ENCODE results near the gene HES5. TPM values are rescaled to one million over a fixed set of nuclear protein-coding genes. Genes with fewer than 3 reads are reported as not detected.
A peak's percentile ranks its signal among the peaks of the same experiment; 100 is the strongest.

Gene HES5
- polyA plus RNA-seq, 2 of the 4 experiments (the other 2 are of a cell fraction): not detected

DNA sequence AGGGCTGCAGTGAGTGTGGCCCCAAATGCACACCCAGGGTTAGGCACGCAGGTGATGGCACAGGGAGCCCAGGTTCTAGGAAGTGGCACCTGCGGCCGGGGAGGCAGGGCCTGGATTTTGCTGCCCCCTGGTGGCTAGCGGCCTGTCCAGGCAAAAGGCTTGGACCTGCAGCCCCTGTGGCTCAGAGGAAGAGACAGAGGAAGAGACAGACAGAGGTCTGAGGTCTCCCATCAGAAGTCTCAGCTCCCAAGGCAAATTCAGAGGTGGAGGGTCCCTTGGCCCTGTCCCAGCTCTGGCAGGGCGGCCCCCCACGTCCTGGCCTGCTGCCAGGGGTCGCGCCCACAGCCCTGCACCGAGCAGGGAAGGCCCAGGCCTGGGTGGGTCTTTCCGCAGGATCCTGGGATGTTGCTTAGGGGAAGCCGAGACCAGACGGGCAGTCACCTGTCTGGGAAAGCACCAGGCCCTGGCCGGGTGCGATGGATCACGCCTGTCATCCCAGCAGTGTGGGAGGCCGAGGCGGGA, 18.1 kb upstream of the HES5 start:
- peak; percentile 92 to 93 for TF ChIP-seq RAD21 (conservative IDR thresholded peaks at IDR 0.05 in 1 of 2, IDR thresholded peaks at IDR 0.05 in 1 of 2)
- TF ChIP-seq, protein P1, sequence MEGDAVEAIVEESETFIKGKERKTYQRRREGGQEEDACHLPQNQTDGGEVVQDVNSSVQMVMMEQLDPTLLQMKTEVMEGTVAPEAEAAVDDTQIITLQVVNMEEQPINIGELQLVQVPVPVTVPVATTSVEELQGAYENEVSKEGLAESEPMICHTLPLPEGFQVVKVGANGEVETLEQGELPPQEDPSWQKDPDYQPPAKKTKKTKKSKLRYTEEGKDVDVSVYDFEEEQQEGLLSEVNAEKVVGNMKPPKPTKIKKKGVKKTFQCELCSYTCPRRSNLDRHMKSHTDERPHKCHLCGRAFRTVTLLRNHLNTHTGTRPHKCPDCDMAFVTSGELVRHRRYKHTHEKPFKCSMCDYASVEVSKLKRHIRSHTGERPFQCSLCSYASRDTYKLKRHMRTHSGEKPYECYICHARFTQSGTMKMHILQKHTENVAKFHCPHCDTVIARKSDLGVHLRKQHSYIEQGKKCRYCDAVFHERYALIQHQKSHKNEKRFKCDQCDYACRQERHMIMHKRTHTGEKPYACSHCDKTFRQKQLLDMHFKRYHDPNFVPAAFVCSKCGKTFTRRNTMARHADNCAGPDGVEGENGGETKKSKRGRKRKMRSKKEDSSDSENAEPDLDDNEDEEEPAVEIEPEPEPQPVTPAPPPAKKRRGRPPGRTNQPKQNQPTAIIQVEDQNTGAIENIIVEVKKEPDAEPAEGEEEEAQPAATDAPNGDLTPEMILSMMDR (IDR thresholded peaks at IDR 0.05): peak; percentile 77
- no peak for TF ChIP-seq BHLHE40 (IDR thresholded peaks at IDR 0.05; ENCODE audit: low read depth, low read length)
- TF ChIP-seq SMC3 (IDR thresholded peaks at IDR 0.05): peak; percentile 94
- TF ChIP-seq, protein P2, sequence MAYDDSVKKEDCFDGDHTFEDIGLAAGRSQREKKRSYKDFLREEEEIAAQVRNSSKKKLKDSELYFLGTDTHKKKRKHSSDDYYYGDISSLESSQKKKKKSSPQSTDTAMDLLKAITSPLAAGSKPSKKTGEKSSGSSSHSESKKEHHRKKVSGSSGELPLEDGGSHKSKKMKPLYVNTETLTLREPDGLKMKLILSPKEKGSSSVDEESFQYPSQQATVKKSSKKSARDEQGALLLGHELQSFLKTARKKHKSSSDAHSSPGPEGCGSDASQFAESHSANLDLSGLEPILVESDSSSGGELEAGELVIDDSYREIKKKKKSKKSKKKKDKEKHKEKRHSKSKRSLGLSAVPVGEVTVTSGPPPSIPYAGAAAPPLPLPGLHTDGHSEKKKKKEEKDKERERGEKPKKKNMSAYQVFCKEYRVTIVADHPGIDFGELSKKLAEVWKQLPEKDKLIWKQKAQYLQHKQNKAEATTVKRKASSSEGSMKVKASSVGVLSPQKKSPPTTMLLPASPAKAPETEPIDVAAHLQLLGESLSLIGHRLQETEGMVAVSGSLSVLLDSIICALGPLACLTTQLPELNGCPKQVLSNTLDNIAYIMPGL (CRISPR knock-in tag; IDR thresholded peaks at IDR 0.05; ENCODE audit: borderline replicate concordance): no peak
- Histone ChIP-seq H3K4me1 (peaks cover 32% of the 10 kb centered on the region), H3K27ac (peak overlapping the region; percentile 89 to 91; a peak in 3 of 6 replicates), H3K4me3 (no peak overlapping the region), H3K4me2 (peak overlapping the region; percentile 98), H3K9me3 (no peaks in the 10 kb centered on the region)
- 30% methylated on average over 12 of the region's 17 CpGs for WGBS (ENCODE audit: missing lambda C conversion rate)
- DNase-seq (ENCODE audit: low read depth in 1 of 2, low spot score in 1 of 2): peak; percentile 59 to 78
- peak in 1 of 2 experiments; percentile 67; a peak in 3 of 6 replicates for ATAC-seq
- ChIA-PET POLR2A (interaction anchor here (1.3 kb wide), 1 partner anchor 38 kb away, joined by 6 read pairs; the partner anchor contains the start of gene PRXL2B), CTCF (interaction anchor here (0.7 to 5.3 kb wide), 24 partner anchors 10 to 905 kb away, joined by 3 to 63 read pairs (median 6); partner anchors contain the start of genes HES5, PANK4 and PEX10)
- FAIRE-seq: no peak

DNA sequence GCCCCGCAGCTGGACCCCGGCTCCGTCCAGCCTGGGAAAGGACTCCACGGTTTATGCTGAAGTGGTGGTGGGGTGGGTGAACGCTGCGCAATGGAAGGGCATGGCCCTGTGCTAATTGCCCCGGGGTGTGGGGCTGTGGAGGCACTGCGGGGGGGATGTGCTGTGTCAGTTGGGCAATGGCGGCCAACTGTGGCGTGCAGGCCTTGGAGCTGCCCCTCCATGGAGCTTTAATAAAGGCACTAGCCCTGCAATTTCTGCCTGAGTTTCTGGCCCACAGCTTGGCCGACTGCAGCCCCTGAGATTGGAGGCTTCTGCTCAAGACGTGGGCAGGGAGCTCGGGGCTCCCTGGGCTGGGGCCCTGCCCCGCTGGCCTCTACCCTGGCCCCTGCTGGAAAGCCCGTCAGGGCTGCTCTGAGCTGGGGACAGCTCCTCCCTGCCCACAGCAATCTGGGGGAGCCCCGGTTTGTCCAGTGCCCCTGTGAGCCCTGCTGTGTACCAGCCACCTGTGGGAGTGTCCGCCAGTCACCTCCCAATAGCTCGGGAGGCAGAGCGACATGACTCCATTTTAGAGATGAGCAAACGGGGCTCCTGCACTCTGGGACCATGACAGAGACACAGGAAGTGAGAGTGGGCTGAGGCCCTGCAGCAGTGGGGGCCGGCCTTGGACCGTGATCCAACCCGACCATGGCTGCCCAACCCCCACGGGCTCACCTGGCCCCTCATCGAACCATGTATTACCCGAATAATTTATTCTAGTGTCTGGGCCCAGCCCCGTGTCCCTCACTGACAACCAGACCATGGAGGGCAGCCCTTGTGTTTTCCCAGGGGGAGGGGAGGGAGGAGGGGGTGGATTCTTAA, 17.4 kb upstream of the HES5 start:
- FAIRE-seq (no peak), DNase-seq (ENCODE audit: low read depth in 1 of 2, low spot score in 1 of 2) (no peak), ATAC-seq (peak; percentile 10 to 17; a peak in 5 of 6 replicates)
- WGBS (ENCODE audit: missing lambda C conversion rate): 47% methylated on average over 6 of the region's 27 CpGs
- POLR2A ChIA-PET: interaction anchor here (0.9 to 1.3 kb wide), 3 partner anchors 21 to 134 kb away, joined by 3 to 6 read pairs (median 3); partner anchors contain the start of genes PANK4 and PRXL2B
- H3K9me3 ChIP-seq: no peaks in the 10 kb centered on the region
- CTCF ChIA-PET: interaction anchor here (0.6 to 5.3 kb wide), 36 partner anchors 8 to 906 kb away, joined by 3 to 63 read pairs (median 4); partner anchors contain the start of genes FAAP20, HES5, PANK4 and PEX10
- TF ChIP-seq, protein P2 (CRISPR knock-in tag; IDR thresholded peaks at IDR 0.05; ENCODE audit: borderline replicate concordance): no peak
- TF ChIP-seq ZC3H11A (IDR thresholded peaks at IDR 0.05): no peak
- TF ChIP-seq KDM5A (IDR thresholded peaks at IDR 0.05): no peak
- TF ChIP-seq HOXB5 (CRISPR knock-in tag; IDR thresholded peaks at IDR 0.05): no peak
- no peak for TF ChIP-seq GATA3 (IDR thresholded peaks at IDR 0.05; ENCODE audit: borderline replicate concordance)
- TF ChIP-seq EHF (CRISPR knock-in tag; IDR thresholded peaks at IDR 0.05): no peak
- TF ChIP-seq, protein P3, sequence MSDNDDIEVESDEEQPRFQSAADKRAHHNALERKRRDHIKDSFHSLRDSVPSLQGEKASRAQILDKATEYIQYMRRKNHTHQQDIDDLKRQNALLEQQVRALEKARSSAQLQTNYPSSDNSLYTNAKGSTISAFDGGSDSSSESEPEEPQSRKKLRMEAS (IDR thresholded peaks at IDR 0.05): no peak
- no peak for TF ChIP-seq EP300 (IDR thresholded peaks at IDR 0.05)
- TF ChIP-seq, protein P4, sequence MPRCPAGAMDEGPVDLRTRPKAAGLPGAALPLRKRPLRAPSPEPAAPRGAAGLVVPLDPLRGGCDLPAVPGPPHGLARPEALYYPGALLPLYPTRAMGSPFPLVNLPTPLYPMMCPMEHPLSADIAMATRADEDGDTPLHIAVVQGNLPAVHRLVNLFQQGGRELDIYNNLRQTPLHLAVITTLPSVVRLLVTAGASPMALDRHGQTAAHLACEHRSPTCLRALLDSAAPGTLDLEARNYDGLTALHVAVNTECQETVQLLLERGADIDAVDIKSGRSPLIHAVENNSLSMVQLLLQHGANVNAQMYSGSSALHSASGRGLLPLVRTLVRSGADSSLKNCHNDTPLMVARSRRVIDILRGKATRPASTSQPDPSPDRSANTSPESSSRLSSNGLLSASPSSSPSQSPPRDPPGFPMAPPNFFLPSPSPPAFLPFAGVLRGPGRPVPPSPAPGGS (IDR thresholded peaks at IDR 0.05): no peak
- no peak for TF ChIP-seq POLR2AphosphoS2 (conservative IDR thresholded peaks at IDR 0.05; ENCODE audit: low read length)
- H3K27ac ChIP-seq: peak overlapping the region; percentile 89 to 91
- peak overlapping the region; percentile 98 for H3K4me2 ChIP-seq
- peak overlapping the region; percentile 74 for H3K4me3 ChIP-seq
- H3K4me1 ChIP-seq: peaks cover 32% of the 10 kb centered on the region
